AG09309 (cell line): ENCODE measurements around the gene KIF20B.
"Not testable (repeated sequence)": the region's sequence is repeated elsewhere in the genome, so short reads cannot be mapped to it uniquely, and the experiment has no call there.

Source experiments
- DNase-seq: peaks from one replicate; pipeline ENCODE4 v3.0.0-alpha.2; 2010; ENCODE audit warnings: low read depth
- H3K4me3 ChIP-seq: 2 replicates; pipeline ENCODE4 v1.5.1; 2011; ENCODE audit warnings: mild to moderate bottlenecking, low read depth, low read length, moderate library complexity; ENCODE audit not compliant: control insufficient read depth
- CTCF ChIP-seq: IDR thresholded peaks from 2 replicates; pipeline ENCODE4 v1.5.1; 2011; ENCODE audit warnings: mild to moderate bottlenecking, low read depth, low read length, inconsistent platforms; ENCODE audit not compliant: insufficient read depth, control insufficient read depth; ENCODE audit errors: missing control alignments

KIF20B gene

GRCh38 chr10:89814278-89814677 is 112.9 kb downstream of the KIF20B start:
- no peak overlapping the region for H3K4me3 ChIP-seq
- no peak for DNase-seq
- no peak for TF ChIP-seq CTCF

GRCh38 chr10:89815049-89815853 is 113.9 kb downstream of the KIF20B start:
- no peak for TF ChIP-seq CTCF
- H3K4me3 ChIP-seq, result no peak overlapping the region

GRCh38 chr10:89819008-89819407 is 117.6 kb downstream of the KIF20B start:
- DNase-seq, H3K4me3 ChIP-seq: not testable (repeated sequence)

More at GRCh38 chr10:89815049-89815853, 113.9 kb downstream of the KIF20B start:
- DNase-seq, result no peak
